Gastroesophageal sphincter (tissue), 3 donors: Measurements from ENCODE around the gene CACNA1C.

Experiments used
- POLR2A ChIP-seq, 2 donors: fragments of 450-650 bp; IDR thresholded peaks; one replicate each; pipeline ENCODE4 v1.6.1; 2017; ENCODE audit warnings: antibody characterized with exemption in 2 of 2, mild to moderate bottlenecking in 2 of 2, moderate library complexity in 1 of 2
- POLR2AphosphoS5 ChIP-seq: sonication (generic); formaldehyde crosslinking; IDR thresholded peaks from one replicate; pipeline ENCODE4 v1.6.1; 2017; ENCODE audit warnings: antibody characterized with exemption
- TF ChIP-seq, protein P1 (sequence below), 4 experiments: fragments of 200-600 bp in 2 of 4; fragments of 450-650 bp in 2 of 4; sonication (generic) in 1 of 4; IDR thresholded peaks; one replicate each; pipeline ENCODE4 v1.5.1; 2017 to 2019; ENCODE audit warnings: antibody characterized with exemption in 4 of 4, mild to moderate bottlenecking in 2 of 4, moderate library complexity in 2 of 4

- TF ChIP-seq, protein P1, sequence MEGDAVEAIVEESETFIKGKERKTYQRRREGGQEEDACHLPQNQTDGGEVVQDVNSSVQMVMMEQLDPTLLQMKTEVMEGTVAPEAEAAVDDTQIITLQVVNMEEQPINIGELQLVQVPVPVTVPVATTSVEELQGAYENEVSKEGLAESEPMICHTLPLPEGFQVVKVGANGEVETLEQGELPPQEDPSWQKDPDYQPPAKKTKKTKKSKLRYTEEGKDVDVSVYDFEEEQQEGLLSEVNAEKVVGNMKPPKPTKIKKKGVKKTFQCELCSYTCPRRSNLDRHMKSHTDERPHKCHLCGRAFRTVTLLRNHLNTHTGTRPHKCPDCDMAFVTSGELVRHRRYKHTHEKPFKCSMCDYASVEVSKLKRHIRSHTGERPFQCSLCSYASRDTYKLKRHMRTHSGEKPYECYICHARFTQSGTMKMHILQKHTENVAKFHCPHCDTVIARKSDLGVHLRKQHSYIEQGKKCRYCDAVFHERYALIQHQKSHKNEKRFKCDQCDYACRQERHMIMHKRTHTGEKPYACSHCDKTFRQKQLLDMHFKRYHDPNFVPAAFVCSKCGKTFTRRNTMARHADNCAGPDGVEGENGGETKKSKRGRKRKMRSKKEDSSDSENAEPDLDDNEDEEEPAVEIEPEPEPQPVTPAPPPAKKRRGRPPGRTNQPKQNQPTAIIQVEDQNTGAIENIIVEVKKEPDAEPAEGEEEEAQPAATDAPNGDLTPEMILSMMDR (IDR thresholded peaks at IDR 0.05): no peak
- TF ChIP-seq POLR2A (IDR thresholded peaks at IDR 0.05) (no peak), POLR2AphosphoS5 (no peak)
These were observed 600.7 kb downstream of the CACNA1C start for GRCh38 chr12:2653461-2653965.
